Superior temporal gyrus (tissue), 1 donor: ENCODE results near the gene ANKRD22.
"Not testable (repeated sequence)": the region's sequence is repeated elsewhere in the genome, so short reads cannot be mapped to it uniquely, and the experiment has no call there.

Experiments
- DNase-seq: peaks from one replicate; pipeline ENCODE4 v3.0.0-alpha.2; 2016; ENCODE audit errors: extremely low spot score

ANKRD22 gene

GRCh38 chr10:88877298-88877697, 25.7 kb upstream of the ANKRD22 start:
- DNase-seq, result no peak

DNA sequence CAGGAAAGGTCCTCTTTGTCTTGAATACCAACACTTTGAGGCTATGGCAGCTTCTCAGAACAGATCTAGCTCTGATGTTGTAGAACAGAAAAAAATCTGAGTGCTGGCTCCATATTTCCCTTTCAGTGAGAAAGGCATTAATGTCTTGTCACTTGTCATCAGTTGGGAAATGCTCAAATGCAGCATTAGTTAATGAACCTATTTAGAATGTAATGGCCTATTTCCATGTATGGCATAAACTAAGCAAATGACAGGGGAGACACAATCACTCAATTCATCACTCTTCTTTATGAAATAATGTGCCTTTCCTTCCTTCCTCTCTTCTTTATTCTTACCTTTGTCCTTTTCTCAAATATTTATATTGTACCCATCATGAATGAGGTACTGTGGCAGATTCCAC, 23.4 kb upstream of the ANKRD22 start:
- no peak for DNase-seq

- DNase-seq, result no peak
Observed at GRCh38 chr10:88874281-88874680, 22.6 kb upstream of the ANKRD22 start.

- DNase-seq, result no peak
Observed at GRCh38 chr10:88873757-88874156, 22.1 kb upstream of the ANKRD22 start.

- DNase-seq, result no peak
Observed at GRCh38 chr10:88870089-88870488, 18.4 kb upstream of the ANKRD22 start.

- no peak for DNase-seq
Observed at GRCh38 chr10:88866454-88866853, 14.8 kb upstream of the ANKRD22 start.

DNA sequence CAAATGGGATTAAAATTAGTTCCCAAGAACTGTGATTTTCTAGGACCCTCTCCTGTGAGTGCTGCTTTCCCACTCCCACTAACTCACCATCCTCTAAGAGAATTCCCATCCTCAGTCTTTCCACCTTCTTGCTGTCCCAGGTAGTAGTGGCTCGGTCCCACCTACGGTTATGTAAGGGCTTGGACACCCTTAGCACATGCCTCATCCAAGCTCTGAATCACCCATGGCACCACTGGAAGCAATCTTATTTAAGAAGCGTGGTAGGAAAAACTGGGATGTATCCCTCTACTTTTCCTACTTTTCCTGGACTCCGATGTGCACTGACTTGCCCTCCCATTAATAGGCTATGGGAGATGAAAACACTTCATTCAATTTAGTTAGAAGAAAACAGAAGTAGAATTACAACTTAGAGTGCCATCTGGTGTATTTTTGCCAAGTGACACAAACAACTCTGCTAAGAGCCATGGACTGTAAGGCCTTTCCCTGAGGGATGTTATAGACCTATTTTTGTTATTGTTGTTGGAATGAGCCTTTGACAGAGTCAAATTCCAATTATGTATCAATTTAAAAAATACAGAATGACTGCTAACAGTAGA, 13.7 kb upstream of the ANKRD22 start:
- DNase-seq, result no peak

- DNase-seq, result no peak
Observed at GRCh38 chr10:88861036-88861435, 9.4 kb upstream of the ANKRD22 start.

DNA sequence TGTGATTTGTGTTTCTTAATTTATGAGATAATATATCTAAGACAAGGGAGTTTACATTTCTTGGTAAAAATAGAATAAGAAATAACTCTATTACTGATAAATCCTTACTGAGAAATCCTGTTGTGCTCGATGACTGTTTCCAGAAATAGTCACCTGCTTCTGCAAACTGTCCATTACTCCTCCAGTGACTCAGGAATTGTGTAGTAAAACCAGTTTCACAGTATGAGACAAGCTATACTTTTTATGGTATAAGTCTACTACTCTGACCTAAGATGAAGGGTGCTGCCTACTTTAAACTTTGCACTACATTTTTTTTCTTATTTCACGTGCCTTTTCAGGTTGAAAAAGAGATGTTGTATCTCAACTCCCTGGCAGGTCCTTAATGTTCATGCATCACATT, 6.8 kb upstream of the ANKRD22 start:
- no peak for DNase-seq

- no peak for DNase-seq
Observed at GRCh38 chr10:88857831-88858230, 6.2 kb upstream of the ANKRD22 start.

DNA sequence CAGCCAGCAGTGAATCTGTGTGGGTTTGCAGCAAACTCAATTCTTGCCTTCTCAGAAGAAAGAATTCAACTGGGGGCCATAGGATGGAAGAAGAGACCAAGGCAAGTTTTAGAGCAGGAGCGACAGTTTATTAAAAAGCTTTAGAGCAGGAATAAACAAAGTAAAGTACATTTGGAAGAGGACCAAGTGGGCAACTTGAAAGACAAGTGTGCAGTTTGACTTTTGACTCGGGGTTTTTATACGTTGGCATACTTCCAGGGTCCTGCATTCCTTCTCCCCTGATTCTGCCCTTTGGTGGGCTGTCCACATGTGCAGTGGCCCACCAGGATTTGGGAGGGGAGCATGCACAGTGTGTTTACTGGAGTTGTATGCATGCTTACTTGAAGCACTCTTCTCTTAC, 3.0 kb upstream of the ANKRD22 start:
- DNase-seq, result no peak

- DNase-seq, result no peak
Observed at GRCh38 chr10:88853155-88853881, 1.7 kb upstream of the ANKRD22 start.

DNA sequence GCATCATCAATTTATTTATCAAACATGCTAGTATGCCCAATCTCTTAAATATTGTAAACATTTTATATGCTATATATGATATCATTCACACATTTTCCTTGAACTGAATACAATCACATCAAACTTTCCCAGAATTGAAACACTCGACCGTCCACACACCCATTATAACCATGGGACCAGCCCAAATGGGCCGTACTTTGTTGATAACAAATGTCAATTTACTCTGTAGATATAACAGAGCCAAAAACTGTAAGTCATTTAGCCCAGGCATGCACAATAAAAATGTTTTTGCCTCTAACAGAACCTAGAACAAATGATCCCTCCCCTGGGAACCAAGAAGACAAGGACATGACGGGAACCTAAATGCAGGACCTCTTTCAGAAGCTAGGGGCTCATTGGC, 683 bp upstream of the ANKRD22 start:
- DNase-seq, result no peak

- no peak for DNase-seq
Observed at GRCh38 chr10:88850712-88851111, 932 bp downstream of the ANKRD22 start.

GRCh38 chr10:88849234-88849633, 2.4 kb downstream of the ANKRD22 start:
- DNase-seq, result no peak

DNA sequence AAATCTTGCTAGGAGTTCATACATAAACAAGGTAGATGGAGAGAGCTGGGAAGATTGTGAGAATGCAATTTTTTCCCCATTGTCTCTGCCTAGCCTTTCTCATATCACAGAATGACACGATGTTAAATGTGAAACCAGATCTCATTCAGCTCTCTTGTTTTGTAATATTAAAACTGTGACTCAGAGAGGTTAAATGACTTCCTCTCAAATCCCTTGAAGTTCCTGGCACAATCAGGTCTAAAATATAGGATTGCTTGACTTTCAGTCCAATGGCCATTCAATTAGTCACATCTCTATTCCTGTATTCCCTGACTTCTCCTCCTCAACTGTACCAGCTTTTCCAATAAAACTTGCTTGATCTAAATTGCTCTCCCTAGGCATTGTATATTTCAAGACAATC, 3.1 kb downstream of the ANKRD22 start:
- DNase-seq, result no peak

DNA sequence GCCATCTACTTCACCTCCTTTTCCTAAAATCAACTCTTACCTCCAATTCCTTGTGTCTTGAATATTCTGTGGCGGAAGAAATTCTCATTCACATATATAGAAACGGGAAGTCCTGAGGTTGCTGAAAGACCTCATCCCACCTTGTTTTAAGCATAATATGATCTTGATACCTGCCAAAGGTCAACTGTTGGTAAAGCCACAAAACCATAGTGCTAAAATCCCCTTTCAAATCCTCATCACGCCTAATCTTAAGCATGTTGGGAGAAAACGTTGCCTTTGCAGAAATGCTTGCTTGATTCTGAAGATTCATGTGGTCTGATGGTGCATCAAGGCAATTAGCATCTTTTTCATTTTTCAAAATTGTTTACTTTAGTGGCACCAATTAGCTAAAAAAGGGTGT, 8.5 kb downstream of the ANKRD22 start:
- DNase-seq, result no peak

DNA sequence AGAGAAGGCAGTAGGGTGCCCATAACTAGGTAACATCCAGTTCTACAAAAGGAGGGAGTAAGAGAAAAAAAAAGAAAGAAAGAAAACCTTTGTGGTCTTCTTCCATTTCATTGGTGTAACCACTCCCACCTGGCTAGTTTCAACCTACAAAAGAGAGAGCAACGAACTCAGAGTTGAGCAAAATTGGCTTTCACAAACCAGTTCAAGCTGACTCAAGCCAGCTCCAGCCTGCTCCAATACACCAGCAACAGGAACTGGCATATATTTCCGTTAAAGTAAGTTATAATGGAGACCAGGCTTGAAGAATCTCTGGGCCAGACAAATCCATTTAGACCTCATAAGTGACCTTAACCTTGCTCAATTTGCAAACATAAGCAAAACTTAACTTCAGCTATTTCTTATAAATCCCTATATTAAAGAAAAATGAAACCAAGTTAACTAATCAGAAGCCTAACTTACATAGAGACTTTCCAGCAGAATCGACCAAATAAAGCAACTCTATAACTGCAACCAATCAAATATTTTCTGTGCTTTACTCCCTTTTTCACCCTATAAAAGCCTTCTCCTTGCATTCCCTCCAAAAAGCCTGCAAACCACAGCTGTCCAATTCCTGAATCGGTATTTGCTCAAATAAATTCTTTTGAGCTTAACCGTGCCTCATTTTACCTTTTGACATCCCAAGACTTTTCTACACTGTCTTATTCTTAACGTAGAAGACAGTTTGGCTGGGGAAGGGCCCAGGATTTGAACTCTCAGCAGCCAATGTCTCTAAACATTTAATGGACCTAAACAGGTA, 10.1 kb downstream of the ANKRD22 start:
- DNase-seq, result no peak

GRCh38 chr10:88840881-88841280, 10.8 kb downstream of the ANKRD22 start:
- DNase-seq, result no peak

- no peak for DNase-seq
Observed at GRCh38 chr10:88840104-88840503, 11.5 kb downstream of the ANKRD22 start.

GRCh38 chr10:88838766-88839350, 12.8 kb downstream of the ANKRD22 start:
- no peak for DNase-seq

DNA sequence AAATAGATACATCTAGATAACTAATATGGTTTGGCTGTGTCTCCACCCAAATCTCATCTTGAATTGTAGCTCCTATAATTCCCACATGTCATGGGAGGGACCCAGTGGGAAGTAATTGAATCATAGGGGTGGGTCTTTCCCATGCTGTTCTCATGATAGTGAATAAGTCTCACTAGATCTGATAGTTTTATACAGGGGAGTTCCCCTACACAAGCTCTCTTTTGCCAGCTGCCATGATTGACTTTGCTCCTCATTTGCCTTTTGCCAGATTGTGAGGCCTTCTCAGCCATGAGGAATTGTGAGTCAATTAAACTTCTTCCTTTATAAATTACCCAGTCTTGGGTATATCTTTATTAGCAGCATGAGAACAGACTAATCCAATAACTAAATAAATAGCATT, 14.0 kb downstream of the ANKRD22 start:
- not testable (repeated sequence) for DNase-seq

DNA sequence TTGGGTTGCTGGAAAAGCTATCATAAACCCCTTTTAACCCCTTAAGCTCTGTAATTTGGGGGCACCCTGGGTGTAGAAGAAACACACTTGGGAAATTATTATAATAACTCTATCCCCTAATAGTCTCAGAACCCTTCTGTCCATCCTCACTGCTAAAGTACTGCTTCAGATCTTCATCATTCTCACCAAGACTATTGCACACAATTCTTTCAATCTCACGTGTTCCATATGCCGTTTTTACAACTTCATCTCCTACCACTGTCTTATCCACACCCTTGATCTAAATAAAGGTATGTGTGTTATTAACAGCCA, 15.8 kb downstream of the ANKRD22 start:
- DNase-seq, result no peak
